ENCODE data around the gene RIBC2.
"Not testable (repeated sequence)": the region's sequence is repeated elsewhere in the genome, so short reads cannot be mapped to it uniquely, and the experiment has no call there.

Gene RIBC2

DNA sequence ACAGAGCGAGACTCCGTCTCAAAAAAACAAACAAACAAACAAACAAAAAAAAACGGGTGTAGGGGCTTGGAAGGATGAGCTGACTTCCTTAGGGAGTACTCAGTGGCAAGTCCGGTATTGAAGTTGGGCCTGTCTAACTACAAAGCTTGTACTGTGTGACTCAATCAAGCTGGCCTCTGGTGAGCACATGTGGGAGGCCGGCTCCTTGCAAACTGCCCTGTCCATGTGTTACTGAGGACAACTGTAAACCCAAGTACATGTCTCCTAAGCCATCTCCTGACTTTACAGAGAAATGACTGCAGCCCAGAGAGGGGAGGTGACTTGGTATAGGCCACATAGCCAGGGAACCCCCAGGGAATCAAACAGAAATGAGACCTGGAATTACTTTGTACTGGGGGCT, 11.6 kb downstream of the RIBC2 start:
- DNase-seq (ENCODE audit: low read depth), result no peak

GRCh38 chr22:45425531-45426265, 12.2 kb downstream of the RIBC2 start:
- no peak for DNase-seq (ENCODE audit: low read depth)

DNA sequence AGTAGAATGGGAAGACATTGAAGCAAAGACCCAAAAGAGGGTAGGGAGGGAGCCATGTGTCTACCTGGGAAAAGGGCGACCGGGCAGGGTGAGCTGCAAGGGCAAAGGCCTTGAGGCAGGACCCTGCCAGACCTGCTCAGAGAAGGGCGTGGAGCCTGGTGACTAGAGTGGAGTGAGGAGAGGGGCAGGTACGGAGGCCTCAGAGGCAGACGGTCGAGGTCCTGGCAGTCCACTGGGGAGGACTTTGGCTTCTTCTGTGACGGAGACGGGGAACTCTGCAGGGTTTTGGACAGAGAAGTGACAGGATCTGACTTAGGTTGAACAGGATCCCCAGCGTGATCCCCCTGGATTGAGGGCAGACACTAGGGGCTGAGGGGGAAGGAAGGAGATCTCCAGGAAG, 12.9 kb downstream of the RIBC2 start:
- no peak for DNase-seq (ENCODE audit: low read depth)

- no peak for DNase-seq (ENCODE audit: low read depth)
These were observed 13.6 kb downstream of the RIBC2 start for GRCh38 chr22:45427114-45427513.

GRCh38 chr22:45428391-45429385, 15.2 kb downstream of the RIBC2 start:
- DNase-seq (ENCODE audit: low read depth), result no peak

DNA sequence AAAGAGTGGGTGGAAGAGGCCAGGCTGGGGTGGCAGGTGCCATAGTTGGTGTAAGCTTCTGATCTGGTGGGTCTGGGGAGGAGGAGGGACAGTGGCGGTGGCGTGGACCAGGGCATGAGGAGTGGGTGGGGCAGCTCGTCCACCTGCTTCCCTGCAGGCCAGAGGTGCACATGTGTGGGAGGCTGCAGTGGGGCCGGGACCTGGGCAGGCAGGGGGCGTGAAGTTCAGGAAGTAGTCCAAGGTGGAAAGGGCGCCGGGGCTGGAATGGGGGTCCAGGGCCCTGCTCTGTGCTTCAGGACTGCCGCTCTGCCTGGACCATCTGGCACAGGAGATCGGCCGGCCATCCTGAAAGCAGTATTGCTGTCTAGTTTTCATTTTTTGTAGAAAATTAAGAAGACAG, 15.9 kb downstream of the RIBC2 start:
- no peak for DNase-seq (ENCODE audit: low read depth)

GRCh38 chr22:45429981-45430775, 16.7 kb downstream of the RIBC2 start:
- DNase-seq (ENCODE audit: low read depth), result no peak

DNA sequence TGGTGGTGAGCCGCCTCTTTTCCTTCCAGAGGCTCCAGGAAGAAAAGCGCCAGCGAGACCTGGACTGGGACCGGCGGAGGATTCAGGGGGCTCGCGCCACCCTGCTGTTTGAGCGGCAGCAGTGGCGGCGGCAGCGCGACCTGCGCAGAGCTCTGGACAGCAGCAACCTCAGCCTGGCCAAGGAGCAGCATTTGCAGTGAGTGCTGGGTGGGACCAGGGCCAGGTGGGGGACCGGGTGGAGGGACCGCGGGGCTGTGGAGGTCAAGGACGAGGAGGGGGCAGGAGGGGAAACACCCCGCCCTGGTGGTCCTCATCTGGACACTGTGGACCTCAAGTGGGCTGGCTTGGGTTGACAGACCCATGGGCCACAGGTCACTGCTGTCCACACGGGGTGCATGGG, 17.4 kb downstream of the RIBC2 start:
- no peak for DNase-seq (ENCODE audit: low read depth)

DNA sequence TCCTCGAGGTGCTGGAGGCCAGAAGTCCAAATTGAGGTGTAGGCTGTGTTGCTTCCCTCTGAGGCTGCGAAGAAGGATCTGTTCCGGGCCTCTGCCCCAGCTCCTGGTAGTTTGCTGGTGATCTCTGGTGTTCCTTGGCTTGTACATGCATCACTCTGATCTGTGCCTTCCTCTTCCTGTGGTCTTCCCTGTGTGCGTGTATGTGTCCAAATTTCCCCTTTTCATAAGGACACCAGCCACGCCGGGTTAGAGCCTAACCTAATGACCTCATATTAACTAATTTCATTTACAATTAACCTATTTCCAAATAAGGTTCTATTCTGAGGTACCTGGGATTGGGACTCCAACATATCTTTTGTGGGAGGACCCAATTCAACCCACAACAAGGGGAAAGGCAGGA, 21.5 kb downstream of the RIBC2 start:
- DNase-seq (ENCODE audit: low read depth), result no peak

GRCh38 chr22:45435544-45436139, 22.1 kb downstream of the RIBC2 start:
- peak; percentile 79 for DNase-seq (ENCODE audit: low read depth)

- DNase-seq (ENCODE audit: low read depth), result not testable (repeated sequence)
These were observed 23.5 kb downstream of the RIBC2 start for GRCh38 chr22:45436871-45437517.

- no peak for DNase-seq (ENCODE audit: low read depth)
These were observed 24.8 kb downstream of the RIBC2 start for GRCh38 chr22:45438336-45438735.

- DNase-seq (ENCODE audit: low read depth), result not testable (repeated sequence)
These were observed 27.2 kb downstream of the RIBC2 start for GRCh38 chr22:45440688-45441087.

DNA sequence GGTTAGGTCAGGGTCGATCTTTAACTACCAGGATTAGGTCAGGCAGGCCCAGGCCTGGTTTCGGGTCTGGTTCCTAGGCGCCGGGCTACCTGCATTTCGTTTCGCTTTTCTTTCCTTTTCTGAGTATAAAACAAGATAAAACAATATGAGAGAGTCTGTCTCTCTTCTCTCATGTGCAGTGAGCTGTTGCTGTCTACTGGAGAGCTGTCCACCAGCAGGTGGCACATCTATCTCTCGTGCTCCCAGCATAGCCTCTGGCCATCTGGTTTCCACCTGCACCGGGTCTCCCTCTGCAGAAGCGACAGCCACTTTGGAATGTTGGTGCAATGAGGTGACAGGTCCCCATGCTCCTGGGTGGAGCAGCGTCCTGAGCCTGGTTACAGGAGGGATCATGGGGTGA, 27.6 kb downstream of the RIBC2 start:
- no peak for DNase-seq (ENCODE audit: low read depth)

DNA sequence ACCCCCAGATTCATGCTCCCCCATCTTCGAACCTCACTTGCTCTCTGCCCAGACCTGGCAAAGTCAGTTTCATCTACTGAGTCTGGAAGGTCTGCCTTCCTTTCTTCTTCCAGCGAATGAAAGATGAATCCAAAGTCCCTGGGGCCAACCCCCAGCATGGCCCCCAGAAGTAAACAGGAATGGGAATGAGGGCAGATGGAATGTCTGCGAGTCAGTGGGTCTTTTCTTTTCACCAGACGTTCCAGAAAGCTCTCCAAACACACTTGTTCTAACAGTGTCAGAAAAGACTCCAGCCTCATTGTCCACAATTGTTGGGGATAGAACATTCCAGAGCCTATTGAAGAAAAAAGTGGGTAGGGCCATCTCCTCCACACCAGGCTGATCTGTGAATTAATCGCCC, 28.6 kb downstream of the RIBC2 start:
- DNase-seq (ENCODE audit: low read depth), result no peak

- no peak for DNase-seq (ENCODE audit: low read depth)
These were observed 30.7 kb downstream of the RIBC2 start for GRCh38 chr22:45444168-45444567.

- DNase-seq (ENCODE audit: low read depth), result no peak
These were observed 31.7 kb downstream of the RIBC2 start for GRCh38 chr22:45445031-45445710.

GRCh38 chr22:45446216-45446615, 32.7 kb downstream of the RIBC2 start:
- DNase-seq (ENCODE audit: low read depth), result no peak

GRCh38 chr22:45447596-45447995, 34.1 kb downstream of the RIBC2 start:
- not testable (repeated sequence) for DNase-seq (ENCODE audit: low read depth)

GRCh38 chr22:45448431-45448830, 34.9 kb downstream of the RIBC2 start:
- no peak for DNase-seq (ENCODE audit: low read depth)

- DNase-seq (ENCODE audit: low read depth), result not testable (repeated sequence)
These were observed 35.9 kb downstream of the RIBC2 start for GRCh38 chr22:45449442-45449841.

Data from activated T-cell treated with anti-CD3 and anti-CD28 coated beads for 1 hour (primary cell).